Keratinocyte (primary cell): ENCODE results near the gene KCNH8.

Experiments
- EZH2 ChIP-seq: IDR thresholded peaks from one replicate; pipeline ENCODE4 v1.6.1; 2012; ENCODE audit warnings: inconsistent platforms, mild to moderate bottlenecking, low read length, moderate library complexity
- TF ChIP-seq, protein P1 (sequence below), 3 experiments: IDR thresholded peaks in 1 of 3; conservative IDR thresholded peaks in 1 of 3; optimal IDR thresholded peaks in 1 of 3; 2 replicates in 2 of 3; 3 replicates in 1 of 3; pipeline versions ENCODE3 to v1.5.1; 2011; ENCODE audit warnings: low read length in 3 of 3, mild to moderate bottlenecking in 3 of 3, moderate library complexity in 2 of 3, control low read depth in 1 of 3, inconsistent platforms in 1 of 3; ENCODE audit not compliant: insufficient read depth in 2 of 3; ENCODE audit errors: extremely low read depth in 1 of 3

DNA sequence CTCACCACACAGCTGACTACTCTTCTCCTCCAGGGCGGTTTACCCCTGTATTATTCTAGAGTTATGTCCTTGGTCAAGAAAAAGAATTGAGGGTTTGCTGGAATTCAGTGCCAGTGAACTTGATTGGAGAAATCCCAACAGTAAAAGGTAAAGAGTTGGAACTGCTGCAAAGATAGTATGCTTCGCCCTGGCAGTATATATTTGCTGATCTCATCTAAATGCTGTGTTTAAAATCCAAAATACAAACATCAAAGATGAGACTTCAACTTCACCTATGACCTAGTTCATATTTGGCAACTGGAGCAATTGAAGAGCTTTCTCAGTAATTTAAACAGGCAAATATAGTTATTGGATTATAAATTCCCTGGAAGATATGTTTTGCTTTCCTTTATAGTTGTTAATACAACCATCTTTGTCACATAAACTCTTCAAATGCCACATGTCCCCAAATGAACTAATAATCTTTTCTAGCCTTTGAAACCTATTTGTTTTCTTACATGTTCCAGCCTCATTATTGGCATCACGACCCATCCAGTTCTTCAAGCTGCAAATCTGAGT is 6.5 kb downstream of the KCNH8 start:
- TF ChIP-seq, protein P1, sequence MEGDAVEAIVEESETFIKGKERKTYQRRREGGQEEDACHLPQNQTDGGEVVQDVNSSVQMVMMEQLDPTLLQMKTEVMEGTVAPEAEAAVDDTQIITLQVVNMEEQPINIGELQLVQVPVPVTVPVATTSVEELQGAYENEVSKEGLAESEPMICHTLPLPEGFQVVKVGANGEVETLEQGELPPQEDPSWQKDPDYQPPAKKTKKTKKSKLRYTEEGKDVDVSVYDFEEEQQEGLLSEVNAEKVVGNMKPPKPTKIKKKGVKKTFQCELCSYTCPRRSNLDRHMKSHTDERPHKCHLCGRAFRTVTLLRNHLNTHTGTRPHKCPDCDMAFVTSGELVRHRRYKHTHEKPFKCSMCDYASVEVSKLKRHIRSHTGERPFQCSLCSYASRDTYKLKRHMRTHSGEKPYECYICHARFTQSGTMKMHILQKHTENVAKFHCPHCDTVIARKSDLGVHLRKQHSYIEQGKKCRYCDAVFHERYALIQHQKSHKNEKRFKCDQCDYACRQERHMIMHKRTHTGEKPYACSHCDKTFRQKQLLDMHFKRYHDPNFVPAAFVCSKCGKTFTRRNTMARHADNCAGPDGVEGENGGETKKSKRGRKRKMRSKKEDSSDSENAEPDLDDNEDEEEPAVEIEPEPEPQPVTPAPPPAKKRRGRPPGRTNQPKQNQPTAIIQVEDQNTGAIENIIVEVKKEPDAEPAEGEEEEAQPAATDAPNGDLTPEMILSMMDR (optimal IDR thresholded peaks at IDR 0.05 in 1 of 3, IDR thresholded peaks at IDR 0.05 in 1 of 3, conservative IDR thresholded peaks at IDR 0.05 in 1 of 3; ENCODE audit: extremely low read depth in 1 of 3, insufficient read depth in 2 of 3, low read length in 3 of 3), result no peak
- TF ChIP-seq EZH2, result no peak
